ENCODE data around the gene PMIS2.

- TF ChIP-seq POLR2A (IDR thresholded peaks at IDR 0.05; ENCODE audit: extremely low read depth, insufficient read length) (no peak), CTCF (IDR thresholded peaks at IDR 0.05; ENCODE audit: low read depth, low read length) (no peak)
Measured at GRCh38 chr19:35596366-35596999, 10.5 kb downstream of the PMIS2 start.

Measured in NB4 (cell line).